ENCODE data around the gene ZNF343.

GRCh38 chr20:2515203-2515602 is 6.5 kb upstream of the ZNF343 start:
- TF ChIP-seq POLR2AphosphoS5 (IDR thresholded peaks at IDR 0.05) = no peak
- no peak for TF ChIP-seq CTCF (IDR thresholded peaks at IDR 0.05; ENCODE audit: poor library complexity, severe bottlenecking)
